ENCODE data around the gene ADAMTS15.
"Not testable (repeated sequence)": the region's sequence is repeated elsewhere in the genome, so short reads cannot be mapped to it uniquely, and the experiment has no call there.

ADAMTS15 gene

GRCh38 chr11:130434521-130435223 is 13.8 kb upstream of the ADAMTS15 start:
- in situ Hi-C loops (cut with MboI; ENCODE audit: low sequenced_read_pairs): no loop called here

- in situ Hi-C loops (cut with MboI; ENCODE audit: low sequenced_read_pairs): no loop called here
Observed at GRCh38 chr11:130435671-130436070, 12.8 kb upstream of the ADAMTS15 start.

GRCh38 chr11:130436171-130436570 is 12.3 kb upstream of the ADAMTS15 start:
- in situ Hi-C loops (cut with MboI; ENCODE audit: low sequenced_read_pairs): no loop called here

GRCh38 chr11:130437848-130438247 is 10.6 kb upstream of the ADAMTS15 start:
- in situ Hi-C loops (cut with MboI; ENCODE audit: low sequenced_read_pairs): no loop called here

GRCh38 chr11:130438401-130439159 is 9.9 kb upstream of the ADAMTS15 start:
- in situ Hi-C loops (cut with MboI; ENCODE audit: low sequenced_read_pairs): not testable (repeated sequence)

- in situ Hi-C loops (cut with MboI; ENCODE audit: low sequenced_read_pairs): no loop called here
Observed at GRCh38 chr11:130439160-130439519, 9.3 kb upstream of the ADAMTS15 start.

GRCh38 chr11:130439876-130440275 is 8.6 kb upstream of the ADAMTS15 start:
- in situ Hi-C loops (cut with MboI; ENCODE audit: low sequenced_read_pairs): no loop called here

GRCh38 chr11:130441719-130442118 is 6.7 kb upstream of the ADAMTS15 start:
- in situ Hi-C loops (cut with MboI; ENCODE audit: low sequenced_read_pairs): no loop called here

GRCh38 chr11:130442737-130443136 is 5.7 kb upstream of the ADAMTS15 start:
- in situ Hi-C loops (cut with MboI; ENCODE audit: low sequenced_read_pairs): no loop called here

- in situ Hi-C loops (cut with MboI; ENCODE audit: low sequenced_read_pairs): no loop called here
Observed at GRCh38 chr11:130445788-130446187, 2.7 kb upstream of the ADAMTS15 start.

GRCh38 chr11:130448039-130448415 is 418 bp upstream of the ADAMTS15 start:
- in situ Hi-C loops (cut with MboI; ENCODE audit: low sequenced_read_pairs): no loop called here

GRCh38 chr11:130449310-130449990 is 1.0 kb downstream of the ADAMTS15 start:
- in situ Hi-C loops (cut with MboI; ENCODE audit: low sequenced_read_pairs): no loop called here

- in situ Hi-C loops (cut with MboI; ENCODE audit: low sequenced_read_pairs): no loop called here
Observed at GRCh38 chr11:130449996-130450769, 1.7 kb downstream of the ADAMTS15 start.

GRCh38 chr11:130451231-130452019 is 3.0 kb downstream of the ADAMTS15 start:
- in situ Hi-C loops (cut with MboI; ENCODE audit: low sequenced_read_pairs): no loop called here

GRCh38 chr11:130452176-130452575 is 3.7 kb downstream of the ADAMTS15 start:
- in situ Hi-C loops (cut with MboI; ENCODE audit: low sequenced_read_pairs): no loop called here

- in situ Hi-C loops (cut with MboI; ENCODE audit: low sequenced_read_pairs): no loop called here
Observed at GRCh38 chr11:130452940-130453339, 4.5 kb downstream of the ADAMTS15 start.

- in situ Hi-C loops (cut with MboI; ENCODE audit: low sequenced_read_pairs): no loop called here
Observed at GRCh38 chr11:130454491-130455252, 6.2 kb downstream of the ADAMTS15 start.

GRCh38 chr11:130455483-130456127 is 7.2 kb downstream of the ADAMTS15 start:
- in situ Hi-C loops (cut with MboI; ENCODE audit: low sequenced_read_pairs): no loop called here

- in situ Hi-C loops (cut with MboI; ENCODE audit: low sequenced_read_pairs): no loop called here
Observed at GRCh38 chr11:130456286-130456685, 7.8 kb downstream of the ADAMTS15 start.
